GM04504 (cell line): ENCODE measurements around the gene HMG20A.

Experiments
- DNase-seq: peaks from one replicate; pipeline ENCODE4 v3.0.0-alpha.2; 2012; ENCODE audit warnings: low read depth

Gene HMG20A

GRCh38 chr15:77430213-77430612, 9.5 kb downstream of the HMG20A start:
- no peak for DNase-seq

GRCh38 chr15:77430652-77431051, 10.0 kb downstream of the HMG20A start:
- no peak for DNase-seq

GRCh38 chr15:77436822-77437221, 16.1 kb downstream of the HMG20A start:
- no peak for DNase-seq

- no peak for DNase-seq
Measured at GRCh38 chr15:77437264-77437663, 16.6 kb downstream of the HMG20A start.

GRCh38 chr15:77440378-77440999, 19.8 kb downstream of the HMG20A start:
- no peak for DNase-seq

DNA sequence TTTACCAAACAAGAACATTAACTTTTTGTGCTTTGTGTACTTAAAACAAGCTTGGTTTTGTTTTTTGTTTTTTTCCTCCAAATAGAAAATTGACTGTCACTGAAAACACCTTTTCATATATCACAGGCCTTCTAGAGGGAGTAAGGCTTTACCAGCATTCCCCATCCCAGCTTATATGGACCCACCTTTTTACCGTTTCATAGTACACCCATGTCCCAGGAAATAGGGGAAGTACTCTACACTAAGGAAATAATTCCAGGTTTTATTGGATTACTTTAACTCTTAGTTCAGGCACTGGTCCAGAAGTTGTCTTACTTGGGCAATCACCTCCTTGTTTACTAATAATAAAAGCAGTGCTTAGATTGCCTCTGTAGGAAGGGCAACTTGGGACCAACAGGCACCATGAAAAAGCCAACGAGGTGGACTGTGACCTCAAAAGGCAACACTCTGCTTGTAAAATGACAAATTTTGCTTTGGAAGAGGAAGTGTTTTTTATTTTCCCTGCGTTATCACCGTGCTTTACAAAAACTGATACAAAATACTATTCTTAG, 26.2 kb downstream of the HMG20A start:
- DNase-seq = no peak

DNA sequence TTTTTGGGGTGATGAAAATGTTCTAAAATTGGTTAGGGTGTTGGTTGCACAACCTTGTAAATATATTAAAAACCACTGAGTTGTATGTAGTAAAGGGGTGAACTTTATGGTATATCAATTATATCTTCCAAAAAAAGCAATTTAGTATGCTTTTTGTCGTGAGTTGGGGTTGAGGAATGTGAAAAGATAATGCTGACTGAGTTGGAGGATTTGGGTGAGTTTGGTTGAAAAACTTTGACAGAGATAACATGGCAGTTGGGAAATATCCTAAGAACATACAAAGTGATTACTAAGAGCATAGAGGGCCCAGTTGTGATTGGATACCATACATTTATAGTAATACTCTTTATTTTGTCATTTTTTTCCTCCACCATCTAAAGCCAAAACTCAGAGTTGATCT, 33.6 kb downstream of the HMG20A start:
- no peak for DNase-seq

- DNase-seq = no peak
Measured at GRCh38 chr15:77454951-77455350, 34.3 kb downstream of the HMG20A start.

DNA sequence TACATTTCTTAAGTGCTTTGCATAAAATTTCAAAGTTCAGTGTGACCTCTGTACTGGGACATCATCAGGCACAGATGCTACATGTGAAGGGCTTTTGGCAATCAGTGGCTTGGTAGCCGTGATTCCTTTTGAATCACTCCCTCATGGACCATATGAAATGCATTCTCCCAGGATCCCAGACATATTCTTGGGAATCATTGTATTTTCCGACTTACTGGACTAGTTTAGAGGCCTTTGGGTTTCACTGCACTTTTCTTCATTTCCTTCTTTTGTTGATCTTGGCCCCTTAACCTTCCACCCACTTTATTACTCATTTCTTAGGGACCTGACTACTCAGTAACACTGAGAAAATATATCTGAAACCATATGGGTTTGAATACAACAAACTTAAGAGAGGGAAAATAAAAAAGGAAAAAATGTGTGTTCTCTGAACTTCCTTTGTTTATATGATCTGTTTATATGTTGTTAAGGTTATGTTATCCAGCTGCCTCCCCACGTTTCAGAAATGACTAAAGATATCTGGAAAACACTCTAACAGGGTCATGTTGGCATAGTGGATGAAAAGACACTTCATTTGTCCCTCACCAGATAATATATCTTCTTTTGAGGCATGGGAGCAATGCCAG, 35.1 kb downstream of the HMG20A start:
- peak; percentile 57 for DNase-seq

DNA sequence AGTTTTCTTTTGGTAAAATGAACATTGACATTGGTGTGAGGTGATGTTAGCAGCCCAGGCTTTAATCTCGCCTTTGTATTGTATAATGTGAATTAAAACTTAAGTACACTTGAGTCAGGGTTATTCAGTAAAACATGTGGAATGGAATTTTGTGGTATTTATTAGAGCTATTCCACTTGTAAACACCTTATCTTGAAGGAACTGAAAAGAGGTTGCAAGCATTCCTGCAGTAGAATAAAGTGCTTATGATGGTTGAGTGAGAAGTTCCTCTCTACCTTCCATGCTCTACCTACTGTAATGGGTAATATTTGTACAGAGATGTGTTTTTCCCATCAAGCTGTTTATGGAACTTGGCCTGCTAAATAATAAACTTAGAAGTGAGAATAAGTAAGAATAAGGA, 36.1 kb downstream of the HMG20A start:
- no peak for DNase-seq

GRCh38 chr15:77457191-77457904, 36.7 kb downstream of the HMG20A start:
- DNase-seq = no peak

DNA sequence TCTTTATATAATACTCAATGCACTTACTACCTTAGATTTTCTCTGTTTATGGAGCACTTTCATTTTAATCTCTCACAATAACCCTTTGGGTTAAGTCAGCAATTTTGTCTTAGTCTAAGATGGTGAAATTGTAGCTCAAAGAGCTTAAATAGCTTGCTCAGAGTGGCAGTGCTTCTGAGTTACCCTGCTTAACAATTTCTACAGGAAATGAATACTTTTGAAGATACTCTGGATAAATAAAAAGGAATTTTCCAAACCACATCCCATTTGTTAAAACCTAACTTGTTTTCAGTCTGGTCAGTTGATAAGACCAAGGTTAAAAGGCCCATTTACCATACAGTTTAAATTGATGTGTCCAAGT, 37.2 kb downstream of the HMG20A start:
- peak; percentile 17 for DNase-seq

DNA sequence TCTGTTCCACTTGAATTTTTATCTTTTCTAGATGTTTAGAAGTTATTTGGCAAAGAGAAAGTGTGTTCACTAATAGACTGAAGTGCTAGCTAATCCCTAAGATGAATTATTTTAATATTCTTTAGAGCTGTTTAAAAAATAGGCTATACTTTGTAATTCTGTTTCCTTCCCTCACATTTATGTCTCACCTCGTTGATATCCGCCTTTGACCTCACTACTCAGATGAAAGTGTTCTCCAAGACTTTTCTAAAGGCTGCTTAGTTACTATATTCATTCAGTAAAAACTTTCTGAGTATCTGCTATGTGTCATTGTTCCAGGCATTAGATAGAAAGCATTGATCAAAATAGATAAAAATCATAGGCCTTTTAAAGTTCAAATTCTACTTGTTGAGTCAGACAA, 38.3 kb downstream of the HMG20A start:
- DNase-seq = no peak

DNA sequence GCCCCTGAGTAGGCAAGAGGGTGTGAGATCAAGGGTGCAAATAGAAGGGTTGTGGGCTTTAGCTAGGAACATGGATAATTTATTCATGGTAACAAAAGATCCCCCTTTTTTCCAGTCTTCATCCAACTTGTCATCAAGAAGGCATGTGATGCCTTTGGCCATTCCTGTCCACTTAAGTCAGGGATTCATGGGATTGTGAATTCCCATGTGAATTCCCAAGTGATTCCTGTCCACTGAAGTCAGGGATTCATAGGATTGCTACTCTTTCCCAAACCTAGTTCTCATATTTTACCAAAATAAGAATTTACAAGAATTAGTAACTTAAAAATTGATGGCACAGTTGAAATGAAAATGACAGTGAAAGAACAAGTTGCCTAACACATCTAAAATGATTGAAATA, 40.8 kb downstream of the HMG20A start:
- no peak for DNase-seq

DNA sequence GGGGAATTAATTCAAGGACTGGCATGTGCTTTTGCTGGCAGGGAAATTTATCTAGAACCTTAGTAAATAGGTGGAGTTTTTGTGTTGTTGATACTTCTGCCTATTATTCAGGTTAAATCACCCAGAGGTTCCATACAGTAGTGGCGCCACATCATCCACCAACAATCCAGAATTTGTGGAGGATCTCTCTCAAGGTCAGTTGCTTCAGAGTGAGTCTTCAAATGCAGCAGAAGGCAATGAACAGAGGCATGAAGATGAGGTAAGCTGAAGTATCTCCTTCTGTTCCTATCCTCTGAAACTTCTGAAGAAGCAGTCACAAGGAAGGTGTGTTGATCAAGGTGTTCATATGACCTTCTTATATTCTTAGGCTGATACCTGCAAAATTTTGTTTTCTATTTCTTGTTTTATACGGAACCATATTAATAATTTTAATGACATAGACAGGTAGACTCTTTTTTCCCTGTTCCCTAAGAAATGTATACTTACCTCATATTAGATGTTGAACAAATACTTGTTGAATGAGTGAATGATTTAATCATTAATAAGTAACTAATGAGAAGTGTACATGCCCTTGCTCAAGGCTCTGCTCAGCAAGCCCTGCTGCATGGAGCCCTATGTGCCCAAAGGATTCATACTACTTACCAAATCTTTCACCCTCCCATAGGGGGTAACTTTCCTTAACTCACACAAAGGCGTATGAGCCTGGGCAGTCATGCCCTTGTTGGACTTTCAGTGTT, 43.6 kb downstream of the HMG20A start:
- no peak for DNase-seq

GRCh38 chr15:77466521-77466920, 45.8 kb downstream of the HMG20A start:
- DNase-seq = no peak

- no peak for DNase-seq
Measured at GRCh38 chr15:77468896-77469295, 48.2 kb downstream of the HMG20A start.

GRCh38 chr15:77470235-77470634, 49.5 kb downstream of the HMG20A start:
- no peak for DNase-seq

- no peak for DNase-seq
Measured at GRCh38 chr15:77473328-77473727, 52.6 kb downstream of the HMG20A start.

- no peak for DNase-seq
Measured at GRCh38 chr15:77474310-77474988, 53.8 kb downstream of the HMG20A start.

DNA sequence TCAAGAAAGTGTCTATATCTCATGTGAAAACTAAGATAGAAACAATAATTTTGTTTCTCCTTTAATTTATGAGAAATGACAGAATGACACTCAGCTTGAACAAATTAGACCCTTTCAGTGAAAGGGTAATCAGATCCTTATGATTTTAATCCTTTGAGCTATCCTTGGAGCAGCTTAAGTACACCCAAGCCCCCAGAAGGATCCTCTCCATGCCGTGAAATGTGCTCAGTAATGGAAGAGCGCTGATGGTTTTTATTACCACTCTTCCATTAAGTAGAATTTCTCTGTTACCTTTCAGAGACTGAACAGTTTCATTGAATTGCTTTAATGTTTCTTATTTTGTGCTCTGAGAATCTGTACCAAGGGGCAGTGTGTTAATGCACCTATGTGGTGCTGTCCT, 54.3 kb downstream of the HMG20A start:
- DNase-seq = no peak

GRCh38 chr15:77475898-77476297, 55.2 kb downstream of the HMG20A start:
- no peak for DNase-seq
